DND-41 (cell line): ENCODE data around the gene ARPP19.

Experiments used
- CTCF ChIP-seq: IDR thresholded peaks from 2 replicates; pipeline ENCODE4 v1.5.1; 2012; ENCODE audit warnings: borderline replicate concordance, low read length, moderate library complexity, mild to moderate bottlenecking; ENCODE audit not compliant: poor library complexity, severe bottlenecking; ENCODE audit errors: extremely low read depth
- EZH2 ChIP-seq: IDR thresholded peaks from 3 replicates; pipeline ENCODE4 v1.6.1; 2012; ENCODE audit warnings: borderline replicate concordance, low read depth, mild to moderate bottlenecking, moderate library complexity, low read length, inconsistent platforms; ENCODE audit not compliant: severe bottlenecking

GRCh38 chr15:52524223-52525136 is 44.4 kb downstream of the ARPP19 start:
- TF ChIP-seq CTCF = no peak
- TF ChIP-seq EZH2 = no peak
